ENCODE measurements around the gene C1QTNF6. TPM values are rescaled to one million over a fixed set of nuclear protein-coding genes. Genes with fewer than 3 reads are reported as not detected.
A peak's percentile ranks its signal among the peaks of the same experiment; 100 is the strongest.

C1QTNF6 gene
- total RNA-seq, 1 donor from 2014 or later: 23.2 TPM

GRCh38 chr22:37163575-37164504 lies 24.2 kb downstream of the C1QTNF6 start:
- Mint-ChIP-seq H3K36me3 (no peaks in the 10 kb centered on the region), H3K4me3 (no peak overlapping the region), H3K9me3 (no peaks in the 10 kb centered on the region), H3K4me1 (ENCODE audit: unreplicated experiment) (peaks cover 11% of the 10 kb centered on the region), H3K27me3 (peaks cover 13% of the 10 kb centered on the region), H3K27ac (no peak overlapping the region)
- TF ChIP-seq CTCF (conservative IDR thresholded peaks at IDR 0.05): no peak
- no peak for DNase-seq (ENCODE audit: extremely low spot score, unreplicated experiment)

GRCh38 chr22:37163096-37163489 lies 25.0 kb downstream of the C1QTNF6 start:
- Mint-ChIP-seq H3K4me1 (ENCODE audit: unreplicated experiment) (peaks cover 11% of the 10 kb centered on the region), H3K27me3 (peaks cover 16% of the 10 kb centered on the region), H3K27ac (no peak overlapping the region), H3K4me3 (no peak overlapping the region), H3K9me3 (no peaks in the 10 kb centered on the region), H3K36me3 (no peaks in the 10 kb centered on the region)
- no peak for TF ChIP-seq CTCF (conservative IDR thresholded peaks at IDR 0.05)
- no peak for DNase-seq (ENCODE audit: extremely low spot score, unreplicated experiment)

- no peaks in the 10 kb centered on the region for H3K36me3 Mint-ChIP-seq
- H3K9me3 Mint-ChIP-seq: no peaks in the 10 kb centered on the region
- no peak overlapping the region for H3K4me3 Mint-ChIP-seq
- H3K4me1 Mint-ChIP-seq (ENCODE audit: unreplicated experiment): peaks cover 6% of the 10 kb centered on the region
- H3K27me3 Mint-ChIP-seq: peaks cover 22% of the 10 kb centered on the region
- no peak for DNase-seq (ENCODE audit: extremely low spot score, unreplicated experiment)
- H3K27ac Mint-ChIP-seq: no peak overlapping the region
- TF ChIP-seq CTCF (conservative IDR thresholded peaks at IDR 0.05): no peak
Measured at GRCh38 chr22:37162221-37163095, 25.6 kb downstream of the C1QTNF6 start.

GRCh38 chr22:37161443-37161842 lies 26.6 kb downstream of the C1QTNF6 start:
- H3K27me3 Mint-ChIP-seq: peaks cover 27% of the 10 kb centered on the region
- no peak for DNase-seq (ENCODE audit: extremely low spot score, unreplicated experiment)
- peaks cover 2% of the 10 kb centered on the region for H3K4me1 Mint-ChIP-seq (ENCODE audit: unreplicated experiment)
- no peaks in the 10 kb centered on the region for H3K9me3 Mint-ChIP-seq
- H3K27ac Mint-ChIP-seq: no peak overlapping the region
- H3K4me3 Mint-ChIP-seq: no peak overlapping the region
- no peaks in the 10 kb centered on the region for H3K36me3 Mint-ChIP-seq
- TF ChIP-seq CTCF (conservative IDR thresholded peaks at IDR 0.05): no peak

- Mint-ChIP-seq H3K4me1 (ENCODE audit: unreplicated experiment) (no peaks in the 10 kb centered on the region), H3K27ac (no peak overlapping the region), H3K4me3 (no peak overlapping the region), H3K36me3 (no peaks in the 10 kb centered on the region), H3K27me3 (peaks cover 27% of the 10 kb centered on the region), H3K9me3 (no peaks in the 10 kb centered on the region)
- no peak for DNase-seq (ENCODE audit: extremely low spot score, unreplicated experiment)
- peak; percentile 25 for TF ChIP-seq CTCF (conservative IDR thresholded peaks at IDR 0.05)
Measured at GRCh38 chr22:37160027-37160426, 28.0 kb downstream of the C1QTNF6 start.

All from type B pancreatic cell (in vitro differentiated cells).